Skeletal muscle tissue (tissue), 4 donors: ENCODE results near the gene CAB39. TPM values are rescaled to one million over a fixed set of nuclear protein-coding genes. Genes with fewer than 3 reads are reported as not detected.

ENCODE experiments used
- H3K27ac ChIP-seq: one replicate; pipeline ENCODE4 v1.7.0; 2013; ENCODE audit warnings: mild to moderate bottlenecking, low read depth, low read length, inconsistent platforms
- H3K27me3 ChIP-seq, 3 donors: one replicate each; pipeline ENCODE4 v1.7.0; 2013; ENCODE audit warnings: low read length in 3 of 3; ENCODE audit not compliant: control insufficient read depth in 3 of 3, insufficient read depth in 3 of 3
- H3K36me3 ChIP-seq, 3 donors: one replicate each; pipeline ENCODE4 v1.7.0; 2013; ENCODE audit warnings: low read length in 3 of 3; ENCODE audit not compliant: control insufficient read depth in 3 of 3, insufficient read depth in 3 of 3
- H3K4me1 ChIP-seq, 3 donors: one replicate each; pipeline ENCODE4 v1.7.0; 2013; ENCODE audit warnings: low read length in 3 of 3, mild to moderate bottlenecking in 3 of 3; ENCODE audit not compliant: control insufficient read depth in 3 of 3, insufficient read depth in 3 of 3
- H3K4me3 ChIP-seq, 3 donors: one replicate each; pipeline ENCODE4 v1.7.0; 2013; ENCODE audit warnings: low read length in 3 of 3
- H3K9ac ChIP-seq, 3 donors: one replicate each; pipeline ENCODE4 v1.7.0; 2013; ENCODE audit warnings: low read length in 3 of 3, mild to moderate bottlenecking in 3 of 3, moderate library complexity in 2 of 3, low read depth in 1 of 3
- H3K9me3 ChIP-seq, 3 donors: one replicate each; pipeline ENCODE4 v1.7.0; 2013; ENCODE audit warnings: low read length in 3 of 3; ENCODE audit not compliant: control insufficient read depth in 3 of 3
- total RNA-seq: library from RNA; depleted of rRNA; stranded (reverse); fragments of >200 nt; gene quantifications from one replicate; pipeline ENCODE4 v1.2.3, GENCODE V29; 2014
- donor health status: Osteomylitis.

Gene CAB39
- total RNA-seq, 1 donor from 2014 or later: 60.5 TPM

DNA sequence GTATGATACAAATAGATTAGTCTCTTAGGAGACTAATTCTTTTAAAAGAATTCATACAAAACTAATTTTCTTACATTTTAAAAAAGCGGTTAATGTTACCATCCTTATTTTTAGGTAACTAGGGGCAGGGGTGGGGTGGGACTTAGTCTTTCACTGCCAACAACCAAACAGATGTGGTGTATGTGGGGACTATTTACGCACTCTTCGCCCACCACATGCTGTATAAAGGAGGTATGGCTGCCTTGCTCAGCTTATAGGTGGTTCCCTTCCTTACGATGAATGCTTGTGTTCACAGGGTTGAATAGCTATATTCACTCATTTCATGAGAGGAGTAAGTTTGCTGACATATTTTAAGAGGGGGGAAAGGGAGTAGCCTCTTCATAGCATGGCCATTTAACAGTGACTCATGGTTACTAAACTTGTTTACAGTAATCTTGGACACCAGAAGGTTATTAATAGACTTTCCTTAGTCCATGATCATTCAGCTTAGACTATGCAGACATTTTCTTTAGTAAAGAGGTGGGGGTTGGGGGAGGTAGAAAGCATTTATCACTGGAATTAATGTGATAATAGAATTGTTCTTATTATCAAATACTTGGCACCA, 61.8 kb downstream of the CAB39 start:
- Histone ChIP-seq H3K27ac (peak overlapping the region; percentile 94), H3K4me1 (peaks cover 35 to 36% (median 36%) of the 10 kb centered on the region in 3 donors)

DNA sequence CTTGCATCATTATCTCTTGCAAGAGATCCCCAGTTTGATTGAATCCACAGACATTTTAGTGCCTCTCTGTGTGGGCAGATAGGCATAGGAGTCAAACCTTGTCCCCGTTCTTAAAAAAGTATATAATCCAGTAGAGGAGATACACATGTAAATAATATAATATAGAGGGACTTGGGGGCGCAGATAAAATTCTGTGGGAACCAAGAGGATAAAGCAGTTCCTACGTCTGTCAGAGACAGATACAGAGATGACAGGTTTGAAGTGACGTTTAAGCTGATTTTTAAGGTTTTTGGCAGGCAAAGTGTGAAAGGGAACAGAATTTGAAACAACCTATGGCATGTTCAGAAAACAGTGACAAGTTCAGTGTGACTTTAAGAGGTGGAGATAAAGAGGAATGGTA, 63.1 kb downstream of the CAB39 start:
- H3K4me1 ChIP-seq: peaks cover 39 to 49% (median 43%) of the 10 kb centered on the region in 3 donors
- H3K9ac ChIP-seq: no peak overlapping the region
- no peaks in the 10 kb centered on the region for H3K9me3 ChIP-seq
- no peak overlapping the region for H3K4me3 ChIP-seq
- peak overlapping the region; percentile 10 for H3K27ac ChIP-seq
- H3K36me3 ChIP-seq: no peaks in the 10 kb centered on the region
- H3K27me3 ChIP-seq: no peaks in the 10 kb centered on the region

More for the DNA sequence above, 61.8 kb downstream of the CAB39 start:
- no peaks in the 10 kb centered on the region for H3K27me3 ChIP-seq
- H3K36me3 ChIP-seq: no peaks in the 10 kb centered on the region
- H3K4me3 ChIP-seq: peak overlapping the region in 1 of 3 donors; percentile 25
- H3K9ac ChIP-seq: no peak overlapping the region
- no peaks in the 10 kb centered on the region for H3K9me3 ChIP-seq

DNA sequence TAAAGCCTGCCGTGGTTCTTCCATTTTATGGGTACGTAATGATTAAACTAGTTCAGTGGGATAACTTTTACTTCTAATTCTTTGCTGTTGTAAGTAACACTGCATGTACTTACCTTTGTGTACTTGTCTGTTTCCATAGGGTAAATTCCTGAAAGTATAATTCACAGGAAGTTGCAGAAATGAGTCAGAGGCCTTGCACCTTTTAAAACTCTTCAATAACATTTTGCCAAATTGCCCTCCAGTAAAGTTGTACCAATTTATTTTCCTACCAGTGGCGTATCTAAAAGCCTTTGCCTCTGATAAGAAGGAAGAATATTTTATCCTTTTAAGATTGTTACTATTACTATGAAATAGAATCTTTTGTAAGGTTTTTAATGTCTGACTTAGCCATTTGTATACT, 65.1 kb downstream of the CAB39 start:
- no peaks in the 10 kb centered on the region for H3K9me3 ChIP-seq
- no peaks in the 10 kb centered on the region for H3K36me3 ChIP-seq
- peaks cover 40 to 61% (median 46%) of the 10 kb centered on the region in 3 donors for H3K4me1 ChIP-seq
- no peak overlapping the region for H3K4me3 ChIP-seq
- H3K9ac ChIP-seq: no peak overlapping the region
- H3K27me3 ChIP-seq: no peaks in the 10 kb centered on the region
- H3K27ac ChIP-seq: peak overlapping the region; percentile 69

GRCh38 chr2:230778350-230779063, 65.9 kb downstream of the CAB39 start:
- Histone ChIP-seq H3K27ac (peak overlapping the region; percentile 69), H3K4me1 (peaks cover 37 to 59% (median 46%) of the 10 kb centered on the region in 3 donors), H3K36me3 (no peaks in the 10 kb centered on the region), H3K9me3 (no peaks in the 10 kb centered on the region), H3K9ac (peak overlapping the region in 1 of 3 donors; percentile 12), H3K4me3 (no peak overlapping the region), H3K27me3 (no peaks in the 10 kb centered on the region)

- Histone ChIP-seq H3K9me3 (no peaks in the 10 kb centered on the region), H3K36me3 (no peaks in the 10 kb centered on the region), H3K4me1 (peaks cover 34 to 57% (median 43%) of the 10 kb centered on the region in 3 donors), H3K27me3 (no peaks in the 10 kb centered on the region), H3K27ac (peak overlapping the region; percentile 69), H3K9ac (no peak overlapping the region), H3K4me3 (no peak overlapping the region)
Observed at GRCh38 chr2:230779126-230779525, 66.5 kb downstream of the CAB39 start.

GRCh38 chr2:230779607-230780006, 67.0 kb downstream of the CAB39 start:
- peak overlapping the region in 1 of 3 donors; percentile 13 for H3K9ac ChIP-seq
- H3K27me3 ChIP-seq: no peaks in the 10 kb centered on the region
- no peak overlapping the region for H3K4me3 ChIP-seq
- peaks cover 30 to 57% (median 39%) of the 10 kb centered on the region in 3 donors for H3K4me1 ChIP-seq
- H3K36me3 ChIP-seq: no peaks in the 10 kb centered on the region
- H3K27ac ChIP-seq: peak overlapping the region; percentile 69
- H3K9me3 ChIP-seq: no peaks in the 10 kb centered on the region

DNA sequence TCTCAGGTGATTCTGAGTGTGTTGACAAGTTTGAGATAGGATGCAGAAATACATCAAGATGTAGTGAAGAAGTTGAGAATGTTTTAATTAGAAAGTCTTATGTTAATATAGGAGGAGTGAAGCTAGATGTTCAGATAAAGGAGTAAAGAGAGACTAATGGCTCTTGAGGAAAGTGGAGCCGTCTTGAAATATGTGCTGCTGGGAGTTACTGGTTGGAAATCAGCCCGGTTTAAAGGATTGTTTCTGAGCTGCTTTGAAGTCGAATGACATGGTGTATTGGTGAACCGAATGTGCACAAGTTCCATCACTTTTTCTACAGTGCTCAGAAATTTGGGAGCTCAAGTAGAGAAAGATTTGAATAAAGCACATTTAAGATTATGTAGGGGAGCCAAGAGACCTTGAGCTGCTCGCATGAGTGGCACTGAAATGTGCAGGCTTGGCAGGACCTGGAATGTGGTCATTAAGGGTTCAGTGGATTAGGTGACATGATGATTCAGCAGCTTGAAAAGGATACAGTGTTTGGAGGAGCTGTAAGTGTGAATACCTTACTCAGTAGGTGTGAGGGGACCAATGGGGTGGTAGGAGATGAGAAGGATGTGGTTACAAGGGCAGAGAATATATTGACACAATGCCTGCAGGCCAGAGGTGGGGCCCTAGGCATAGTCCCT, 68.6 kb downstream of the CAB39 start:
- peaks cover 29 to 53% (median 38%) of the 10 kb centered on the region in 3 donors for H3K4me1 ChIP-seq
- H3K9ac ChIP-seq: no peak overlapping the region
- peak overlapping the region; percentile 62 for H3K27ac ChIP-seq
- H3K9me3 ChIP-seq: no peaks in the 10 kb centered on the region
- no peaks in the 10 kb centered on the region for H3K36me3 ChIP-seq
- H3K27me3 ChIP-seq: no peaks in the 10 kb centered on the region
- H3K4me3 ChIP-seq: no peak overlapping the region

DNA sequence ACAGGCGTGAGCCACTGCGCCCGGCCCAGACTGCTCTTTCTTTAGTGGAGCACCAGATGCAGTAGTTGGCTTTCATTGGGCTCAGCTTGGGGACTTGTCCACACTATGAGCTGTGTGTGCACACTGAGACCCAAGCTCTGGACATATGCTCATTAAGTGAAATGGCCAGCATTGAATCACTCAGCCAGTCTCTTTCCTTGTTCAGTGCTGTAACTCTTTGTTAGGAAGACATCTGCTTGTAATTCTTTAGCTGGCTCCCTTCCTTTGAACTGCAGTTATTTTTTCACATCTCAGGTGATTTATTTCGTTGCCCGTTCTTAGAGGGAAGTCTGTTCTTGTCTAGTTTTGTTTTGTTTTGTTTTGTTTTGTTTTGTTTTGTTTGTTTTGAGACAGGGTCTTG, 70.5 kb downstream of the CAB39 start:
- Histone ChIP-seq H3K9me3 (no peaks in the 10 kb centered on the region), H3K36me3 (no peaks in the 10 kb centered on the region), H3K27ac (peak overlapping the region; percentile 62), H3K4me3 (no peak overlapping the region), H3K27me3 (no peaks in the 10 kb centered on the region), H3K4me1 (peaks cover 25 to 51% (median 35%) of the 10 kb centered on the region in 3 donors), H3K9ac (no peak overlapping the region)

DNA sequence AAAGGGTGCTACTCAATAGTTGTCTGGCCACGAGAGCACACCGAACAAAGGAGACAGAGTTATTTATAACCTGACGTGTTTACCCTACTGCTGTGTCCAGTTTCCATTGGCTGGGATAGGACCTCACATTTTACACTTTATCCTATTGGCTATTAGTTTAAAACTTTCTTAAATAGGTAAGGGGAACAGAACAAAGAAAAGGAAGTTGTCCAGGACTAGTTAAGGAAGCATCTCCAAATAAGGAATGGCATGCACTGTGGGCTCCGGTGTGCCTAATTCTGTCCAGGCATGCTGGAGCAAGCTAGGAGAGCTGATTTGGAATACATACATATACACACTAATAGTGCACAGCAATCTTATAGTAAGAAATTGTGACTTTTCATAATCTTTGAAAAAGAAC, 72.2 kb downstream of the CAB39 start:
- Histone ChIP-seq H3K4me3 (no peak overlapping the region), H3K9me3 (no peaks in the 10 kb centered on the region), H3K36me3 (peaks cover 0 to 3% (median 0%) of the 10 kb centered on the region in 3 donors), H3K27ac (peak overlapping the region; percentile 42), H3K27me3 (no peaks in the 10 kb centered on the region), H3K4me1 (peaks cover 14 to 35% (median 20%) of the 10 kb centered on the region in 3 donors), H3K9ac (no peak overlapping the region)

- H3K9me3 ChIP-seq: no peaks in the 10 kb centered on the region
- H3K36me3 ChIP-seq: peaks cover 0 to 4% (median 0%) of the 10 kb centered on the region in 3 donors
- no peak overlapping the region for H3K27ac ChIP-seq
- H3K4me1 ChIP-seq: peaks cover 11 to 32% (median 16%) of the 10 kb centered on the region in 3 donors
- no peak overlapping the region for H3K9ac ChIP-seq
- no peak overlapping the region for H3K4me3 ChIP-seq
- H3K27me3 ChIP-seq: no peaks in the 10 kb centered on the region
Observed at GRCh38 chr2:230785346-230785745, 72.7 kb downstream of the CAB39 start.
